Transverse colon (tissue), 4 donors: ENCODE measurements around the gene ATOSB. TPM values are rescaled to one million over a fixed set of nuclear protein-coding genes. Genes with fewer than 3 reads are reported as not detected.

Experiments
- DNase-seq: peaks from one replicate; pipeline ENCODE4 v3.0.0-alpha.2; 2019
- H3K27ac ChIP-seq, 4 donors: fragments of 200-600 bp; sonication (generic); 2 replicates each; pipeline ENCODE4 v1.5.1; 2016 to 2018; ENCODE audit warnings: inconsistent platforms in 4 of 4
- H3K27me3 ChIP-seq: fragments of 200-600 bp; sonication (generic); 2 replicates; pipeline ENCODE4 v1.5.1; 2017; ENCODE audit warnings: inconsistent platforms
- H3K36me3 ChIP-seq, 4 donors: fragments of 200-600 bp; sonication (generic); 2 replicates each; pipeline ENCODE4 v1.5.1; 2017 to 2019; ENCODE audit warnings: inconsistent platforms in 4 of 4
- H3K4me1 ChIP-seq, 4 donors: fragments of 200-600 bp; sonication (generic); 2 replicates each; pipeline ENCODE4 v1.5.1; 2017 to 2020; ENCODE audit warnings: inconsistent platforms in 4 of 4
- H3K4me3 ChIP-seq, 4 donors: fragments of 200-600 bp; sonication (generic); 1 replicate in 1 of 4; 2 replicates in 3 of 4; pipeline versions ENCODE4 v1.5.1 to v1.6.1; 2017 to 2019; ENCODE audit warnings: inconsistent platforms in 4 of 4
- H3K9me3 ChIP-seq, 2 donors: fragments of 200-600 bp; sonication (generic); 2 replicates each; pipeline ENCODE4 v1.5.1; 2017 to 2019; ENCODE audit warnings: inconsistent platforms in 2 of 2
- EP300 ChIP-seq: sonication (generic); formaldehyde crosslinking; IDR thresholded peaks from one replicate; pipeline ENCODE4 v1.6.1; 2017; ENCODE audit warnings: antibody characterized with exemption, low read depth
- POLR2A ChIP-seq: fragments of 450-650 bp; IDR thresholded peaks from one replicate; pipeline ENCODE4 v1.6.1; 2016; ENCODE audit warnings: antibody characterized with exemption, mild to moderate bottlenecking, moderate library complexity
- POLR2AphosphoS5 ChIP-seq, 3 donors: sonication (generic); formaldehyde crosslinking; IDR thresholded peaks; one replicate each; pipeline ENCODE4 v1.6.1; 2016; ENCODE audit warnings: antibody characterized with exemption in 3 of 3
- WGBS, 2 donors: methylation state at CpG; one replicate each; pipeline ENCODE4 v1.1.5; 2018; ENCODE audit warnings: low coverage in 1 of 2; 5-methylcytosine and 5-hydroxymethylcytosine counted together
- in situ Hi-C, 4 donors: fragments of 200-750 bp; cut with MboI; loops; one replicate each; pipeline versions ENCODE4 v1.15.0 to v1.15.1; 2017; ENCODE audit warnings: low sequenced_read_pairs in 3 of 4, low pct_ligation_motif_present in 1 of 4, low pct_unique_long_range_greater_than_20kb in 1 of 4
- intact Hi-C: fragments of 100-400 bp; cut with DNase I; formaldehyde crosslinking; loops from one replicate; pipeline ENCODE4 v1.15.1; 2023; ENCODE audit warnings: low total_unique reads
- total RNA-seq, 4 donors: library from RNA; depleted of rRNA; stranded (reverse); fragments of >200 nt; gene quantifications; one replicate each; pipeline ENCODE4 v1.1.0, GENCODE V29; 2016
- TF ChIP-seq, protein P1 (sequence below), 5 experiments: fragments of 200-600 bp in 3 of 5; fragments of 450-650 bp in 2 of 5; sonication (generic) in 3 of 5; IDR thresholded peaks; 1 replicate in 2 of 5; 2 replicates in 3 of 5; pipeline ENCODE4 v1.5.1; 2016 to 2017; ENCODE audit warnings: antibody characterized with exemption in 5 of 5, inconsistent platforms in 3 of 5, mild to moderate bottlenecking in 2 of 5, moderate library complexity in 1 of 5

ATOSB gene
- total RNA-seq, 4 donors from 2014 or later, result 23.9 to 30.0 (median 27.3) TPM

DNA sequence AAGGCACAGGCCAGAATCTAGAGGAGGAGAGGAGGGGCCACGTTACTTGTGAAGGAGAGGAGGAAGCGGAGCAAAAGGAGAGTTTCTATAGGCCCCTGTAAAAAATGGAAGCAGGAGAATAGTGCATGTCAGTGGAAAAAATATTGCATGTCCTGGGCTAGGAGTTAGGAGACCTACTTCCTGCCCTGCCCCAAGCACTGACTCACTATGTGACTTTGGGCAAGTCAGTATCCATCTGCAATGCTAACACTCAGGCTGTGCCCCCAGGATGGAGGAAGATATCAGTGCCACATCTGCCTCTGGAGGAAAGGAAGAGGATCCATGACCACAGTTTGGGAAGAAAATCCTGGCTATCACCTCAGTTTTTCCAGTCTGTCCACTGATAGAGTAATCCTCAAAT lies 26.2 kb downstream of the ATOSB start:
- H3K9me3 ChIP-seq, result no peaks in the 10 kb centered on the region
- H3K4me1 ChIP-seq, result no peaks in the 10 kb centered on the region
- WGBS, 2 donors, result 93 to 100% methylated on average over 2 of the region's 2 CpGs
- no peak for DNase-seq
- no peak overlapping the region for H3K4me3 ChIP-seq
- peaks cover 0 to 25% (median 11%) of the 10 kb centered on the region in 4 donors for H3K36me3 ChIP-seq
- H3K27me3 ChIP-seq, result no peaks in the 10 kb centered on the region
- no peak overlapping the region for H3K27ac ChIP-seq
- intact Hi-C loops, result loop anchor here (10.0 kb wide), 1 partner anchor 435 kb away; the partner anchor contains the start of gene IL11RA
- in situ Hi-C loops, result no loop called here
- TF ChIP-seq, protein P1, sequence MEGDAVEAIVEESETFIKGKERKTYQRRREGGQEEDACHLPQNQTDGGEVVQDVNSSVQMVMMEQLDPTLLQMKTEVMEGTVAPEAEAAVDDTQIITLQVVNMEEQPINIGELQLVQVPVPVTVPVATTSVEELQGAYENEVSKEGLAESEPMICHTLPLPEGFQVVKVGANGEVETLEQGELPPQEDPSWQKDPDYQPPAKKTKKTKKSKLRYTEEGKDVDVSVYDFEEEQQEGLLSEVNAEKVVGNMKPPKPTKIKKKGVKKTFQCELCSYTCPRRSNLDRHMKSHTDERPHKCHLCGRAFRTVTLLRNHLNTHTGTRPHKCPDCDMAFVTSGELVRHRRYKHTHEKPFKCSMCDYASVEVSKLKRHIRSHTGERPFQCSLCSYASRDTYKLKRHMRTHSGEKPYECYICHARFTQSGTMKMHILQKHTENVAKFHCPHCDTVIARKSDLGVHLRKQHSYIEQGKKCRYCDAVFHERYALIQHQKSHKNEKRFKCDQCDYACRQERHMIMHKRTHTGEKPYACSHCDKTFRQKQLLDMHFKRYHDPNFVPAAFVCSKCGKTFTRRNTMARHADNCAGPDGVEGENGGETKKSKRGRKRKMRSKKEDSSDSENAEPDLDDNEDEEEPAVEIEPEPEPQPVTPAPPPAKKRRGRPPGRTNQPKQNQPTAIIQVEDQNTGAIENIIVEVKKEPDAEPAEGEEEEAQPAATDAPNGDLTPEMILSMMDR (IDR thresholded peaks at IDR 0.05), result no peak
- TF ChIP-seq POLR2AphosphoS5 (IDR thresholded peaks at IDR 0.05), result no peak
- no peak for TF ChIP-seq EP300
- TF ChIP-seq POLR2A, result no peak

GRCh38 chr9:35085078-35085477 lies 30.6 kb downstream of the ATOSB start:
- peaks cover 0 to 6% (median 3%) of the 10 kb centered on the region in 4 donors for H3K4me1 ChIP-seq
- H3K4me3 ChIP-seq, result no peak overlapping the region
- H3K9me3 ChIP-seq, result no peaks in the 10 kb centered on the region
- H3K36me3 ChIP-seq, result peaks cover 0 to 19% (median 4%) of the 10 kb centered on the region in 4 donors
- H3K27ac ChIP-seq, result no peak overlapping the region
- no peaks in the 10 kb centered on the region for H3K27me3 ChIP-seq
- WGBS, 2 donors, result 59 to 84% methylated on average over 2 of the region's 2 CpGs
- intact Hi-C loops (loop anchor here (10.0 kb wide), 1 partner anchor 430 kb away; the partner anchor contains the start of gene IL11RA), in situ Hi-C loops (no loop called here)
- no peak for TF ChIP-seq POLR2AphosphoS5 (IDR thresholded peaks at IDR 0.05)
- TF ChIP-seq, protein P1 (IDR thresholded peaks at IDR 0.05), result no peak
- TF ChIP-seq POLR2A, result no peak
- TF ChIP-seq EP300, result no peak
- no peak for DNase-seq

- no peaks in the 10 kb centered on the region for H3K36me3 ChIP-seq
- peaks cover 5 to 21% (median 15%) of the 10 kb centered on the region in 4 donors for H3K4me1 ChIP-seq
- H3K4me3 ChIP-seq, result peak within 1 kb of the TSS; percentile 62 to 86 (median 70)
- intact Hi-C loops, result loop anchor here (10.0 kb wide), 1 partner anchor 425 kb away; the partner anchor contains the start of gene IL11RA
- TF ChIP-seq POLR2A (peak; percentile 42), POLR2AphosphoS5 (IDR thresholded peaks at IDR 0.05) (peak; percentile 58 to 67 (median 66))
- TF ChIP-seq, protein P1 (IDR thresholded peaks at IDR 0.05), result no peak
- 1% methylated on average over 46 of the region's 67 CpGs; no CpG with 5 or more reads in 1 of the 2 donors for WGBS, 2 donors
- DNase-seq, result peak; percentile 93
- in situ Hi-C loops, result no loop called here
- peak within 1 kb of the TSS; percentile 66 to 84 (median 79) for H3K27ac ChIP-seq
- H3K27me3 ChIP-seq, result no peaks in the 10 kb centered on the region
- H3K9me3 ChIP-seq, result no peaks in the 10 kb centered on the region
Observed at GRCh38 chr9:35079426-35080341, 36.0 kb downstream of the ATOSB start, which contains the start of gene FANCG. Gene FANCG, minus strand, starts transcription at chr9:35079942. Its CDS starts 418 bp downstream, at chr9:35079524.

GRCh38 chr9:35079041-35079425 lies 36.6 kb downstream of the ATOSB start:
- no peak for DNase-seq
- 5% methylated on average over 10 of the region's 10 CpGs; no CpG with 5 or more reads in 1 of the 2 donors for WGBS, 2 donors
- Histone ChIP-seq H3K4me1 (peaks cover 5 to 21% (median 15%) of the 10 kb centered on the region in 4 donors), H3K27ac (peak overlapping the region; percentile 66 to 84 (median 79)), H3K36me3 (no peaks in the 10 kb centered on the region), H3K9me3 (no peaks in the 10 kb centered on the region), H3K4me3 (peak overlapping the region; percentile 62 to 86 (median 70)), H3K27me3 (no peaks in the 10 kb centered on the region)
- in situ Hi-C loops, result no loop called here
- TF ChIP-seq, protein P1 (IDR thresholded peaks at IDR 0.05), result no peak
- TF ChIP-seq EP300, result no peak
- no peak for TF ChIP-seq POLR2A
- no peak for TF ChIP-seq POLR2AphosphoS5 (IDR thresholded peaks at IDR 0.05)
- intact Hi-C loops, result no loop called here
